H1 (cell line): ENCODE data around the gene RENBP. TPM values are rescaled to one million over a fixed set of nuclear protein-coding genes. Genes with fewer than 3 reads are reported as not detected.

Experiments used
- CTCF ChIA-PET: fragments of 300-600 bp; sonication (Branson Sonifier 250); formaldehyde crosslinking; loops from one replicate; lab custom pipeline; 2021; ENCODE audit not compliant: partially characterized antibody; lab: Charles Lee
- POLR2A ChIA-PET: fragments of 300-600 bp; sonication (Branson Sonifier 250); formaldehyde crosslinking; loops from one replicate; lab custom pipeline; 2021; ENCODE audit warnings: inconsistent platforms; ENCODE audit not compliant: partially characterized antibody; lab: Charles Lee
- DNase-seq, 2 experiments: peaks; one replicate each; pipeline versions ENCODE4 v3.0.0 to v3.0.0-alpha.2; 2010 to 2022; ENCODE audit warnings: low spot score in 2 of 2, low read depth in 1 of 2, mixed read lengths in 1 of 2
- FAIRE-seq: peaks from 2 replicates; lab custom pipeline; 2011; peaks lifted over from hg19 to GRCh38; lab: Jason Lieb, UNC
- H2AFZ ChIP-seq: 2 replicates; pipeline ENCODE4 v1.8.1; 2012; ENCODE audit warnings: low read length, inconsistent platforms
- H2AK5ac ChIP-seq: 2 replicates; pipeline ENCODE4 v1.6.1; 2013; ENCODE audit warnings: low read depth, low read length
- H2BK120ac ChIP-seq: replicated peaks from 2 replicates; pipeline ENCODE3; 2013; ENCODE audit warnings: low read depth, low read length, inconsistent platforms
- H2BK12ac ChIP-seq: 2 replicates; pipeline ENCODE4 v1.6.1; 2013; ENCODE audit warnings: low read depth, low read length
- H2BK15ac ChIP-seq: 2 replicates; pipeline ENCODE4 v1.6.1; 2013; ENCODE audit warnings: low read length
- H2BK20ac ChIP-seq: 2 replicates; pipeline ENCODE4 v1.6.1; 2013; ENCODE audit warnings: low read length
- H2BK5ac ChIP-seq: 2 replicates; pipeline ENCODE4 v1.6.1; 2013; ENCODE audit warnings: low read depth, low read length
- H3K14ac ChIP-seq: 2 replicates; pipeline ENCODE4 v1.6.1; 2013; ENCODE audit warnings: inconsistent platforms; ENCODE audit not compliant: insufficient read length
- H3K18ac ChIP-seq: 2 replicates; pipeline ENCODE4 v1.6.1; 2013; ENCODE audit warnings: low read length; ENCODE audit errors: extremely low read depth
- H3K23ac ChIP-seq: 2 replicates; pipeline ENCODE4 v1.6.1; 2013; ENCODE audit warnings: inconsistent platforms; ENCODE audit not compliant: insufficient read length
- H3K23me2 ChIP-seq: 2 replicates; pipeline ENCODE4 v1.6.1; 2013; ENCODE audit warnings: low read depth, low read length
- H3K27ac ChIP-seq: 2 replicates; pipeline ENCODE4 v1.6.1; 2011; ENCODE audit warnings: low read depth, low read length, inconsistent platforms
- H3K27me3 ChIP-seq, 4 experiments: replicated peaks in 1 of 4; 1 replicate in 1 of 4; 2 replicates in 3 of 4; pipeline versions ENCODE4 v1.6.1 to v1.8.1; 2011 to 2013; ENCODE audit warnings: low read length in 3 of 4, mild to moderate bottlenecking in 3 of 4, inconsistent platforms in 2 of 4, mixed read lengths in 2 of 4, moderate library complexity in 1 of 4; ENCODE audit not compliant: control insufficient read depth in 3 of 4, insufficient read depth in 3 of 4; ENCODE audit errors: extremely low read depth in 1 of 4
- H3K36me3 ChIP-seq, 4 experiments: 2 replicates each; pipeline versions ENCODE4 v1.6.1 to v1.8.1; 2011 to 2013; ENCODE audit warnings: mild to moderate bottlenecking in 4 of 4, low read length in 3 of 4, moderate library complexity in 2 of 4, control low read depth in 1 of 4, inconsistent platforms in 1 of 4; ENCODE audit not compliant: insufficient read depth in 4 of 4, control insufficient read depth in 2 of 4
- H3K4ac ChIP-seq: replicated peaks from 2 replicates; pipeline ENCODE3; 2013; ENCODE audit warnings: low read length, low read depth, mixed read lengths, inconsistent platforms; ENCODE audit not compliant: insufficient read length
- H3K4me1 ChIP-seq, 4 experiments: replicated peaks in 1 of 4; 1 replicate in 1 of 4; 2 replicates in 3 of 4; pipeline versions ENCODE4 v1.6.1 to v1.8.1; 2011 to 2013; ENCODE audit warnings: low read length in 3 of 4, inconsistent platforms in 2 of 4, mixed read lengths in 1 of 4; ENCODE audit not compliant: insufficient read depth in 4 of 4, control insufficient read depth in 3 of 4
- H3K4me2 ChIP-seq, 2 experiments: 2 replicates each; pipeline versions ENCODE4 v1.6.1 to v1.8.1; 2011 to 2013; ENCODE audit warnings: low read depth in 2 of 2, low read length in 2 of 2, control low read depth in 1 of 2, inconsistent platforms in 1 of 2, mild to moderate bottlenecking in 1 of 2; ENCODE audit not compliant: insufficient read depth in 1 of 2
- H3K4me3 ChIP-seq, 4 experiments: fragments of 200-600, 300-600 bp in 1 of 4; sonication (generic), shearing (Covaris generic), sonication (Bioruptor Twin) in 1 of 4; 2 replicates each; pipeline versions ENCODE4 v1.5.1 to v1.8.1; 2011 to 2016; ENCODE audit warnings: low read length in 4 of 4, low read depth in 3 of 4, control low read depth in 2 of 4, inconsistent platforms in 2 of 4, mild to moderate bottlenecking in 2 of 4, mixed read lengths in 1 of 4, moderate library complexity in 1 of 4; ENCODE audit not compliant: insufficient read depth in 2 of 4; ENCODE audit errors: extremely low read depth in 1 of 4
- H3K56ac ChIP-seq: replicated peaks from 2 replicates; pipeline ENCODE3; 2013; ENCODE audit warnings: low read depth, mild to moderate bottlenecking, mixed read lengths, low read length, inconsistent platforms; ENCODE audit not compliant: insufficient read length
- H3K79me1 ChIP-seq: 2 replicates; pipeline ENCODE4 v1.6.1; 2013; ENCODE audit warnings: low read depth, low read length, control low read depth
- H3K79me2 ChIP-seq, 2 experiments: 2 replicates each; pipeline versions ENCODE4 v1.6.1 to v1.8.1; 2012 to 2013; ENCODE audit warnings: low read length in 2 of 2, mild to moderate bottlenecking in 2 of 2, inconsistent platforms in 1 of 2; ENCODE audit not compliant: insufficient read depth in 2 of 2, control insufficient read depth in 1 of 2
- H3K9ac ChIP-seq, 4 experiments: replicated peaks in 1 of 4; 1 replicate in 1 of 4; 2 replicates in 3 of 4; pipeline versions ENCODE4 v1.6.1 to v1.8.1; 2011 to 2013; ENCODE audit warnings: low read depth in 3 of 4, low read length in 3 of 4, control low read depth in 2 of 4, mild to moderate bottlenecking in 2 of 4, moderate library complexity in 2 of 4, inconsistent platforms in 1 of 4; ENCODE audit errors: extremely low read depth in 1 of 4
- H3K9me3 ChIP-seq, 2 experiments: 2 replicates each; pipeline versions ENCODE4 v1.6.1 to v1.8.1; 2012 to 2013; ENCODE audit warnings: mild to moderate bottlenecking in 2 of 2, moderate library complexity in 2 of 2, control low read depth in 1 of 2, inconsistent platforms in 1 of 2, low read depth in 1 of 2, low read length in 1 of 2, mixed read lengths in 1 of 2; ENCODE audit not compliant: insufficient read depth in 2 of 2
- H4K20me1 ChIP-seq, 2 experiments: replicated peaks in 1 of 2; 2 replicates each; pipeline versions ENCODE3 to v1.8.1; 2011 to 2013; ENCODE audit warnings: inconsistent platforms in 2 of 2, low read length in 2 of 2, mild to moderate bottlenecking in 1 of 2; ENCODE audit not compliant: insufficient read depth in 2 of 2, control insufficient read depth in 1 of 2
- H4K5ac ChIP-seq: 2 replicates; pipeline ENCODE4 v1.6.1; 2013; ENCODE audit warnings: low read length, low read depth, mixed read lengths, inconsistent platforms; ENCODE audit not compliant: insufficient read length
- H4K8ac ChIP-seq: 2 replicates; pipeline ENCODE4 v1.8.0; 2013; ENCODE audit warnings: mild to moderate bottlenecking, moderate library complexity, low read length, inconsistent platforms; ENCODE audit not compliant: insufficient read depth; ENCODE audit errors: extremely low read depth
- H4K91ac ChIP-seq: replicated peaks from 2 replicates; pipeline ENCODE3; 2013; ENCODE audit warnings: low read length, mixed read lengths, inconsistent platforms; ENCODE audit not compliant: insufficient read length
- WGBS, 2 experiments: shearing (Covaris generic) in 1 of 2; methylation state at CpG; one replicate each; pipeline versions ENCODE4 v1.1.6 to v1.1.7; 2013 to 2015; ENCODE audit warnings: low lambda C conversion rate in 2 of 2, mixed read lengths in 2 of 2, inconsistent platforms in 1 of 2, low coverage in 1 of 2, missing lambda C conversion rate in 1 of 2; ENCODE audit not compliant: insufficient replicate concordance in 2 of 2, insufficient coverage in 1 of 2, insufficient read length in 1 of 2; ENCODE audit errors: extremely low coverage in 1 of 2, missing lambda C conversion rate in 1 of 2; 5-methylcytosine and 5-hydroxymethylcytosine counted together
- polyA plus RNA-seq, 7 experiments: library from polyadenylated mRNA; depleted of rRNA in 3 of 7; stranded (reverse) in 5 of 7; unstranded in 2 of 7; fragments of >200 nt in 5 of 7; fragments of 200-250 nt in 2 of 7; gene quantifications; 1 replicate in 5 of 7; 2 replicates in 1 of 7; 4 replicates in 1 of 7; pipeline versions ENCODE4 v1.2.1 to v1.2.3, GENCODE V29; 2011 to 2013; ENCODE audit warnings: missing spikeins in 2 of 7, mixed read lengths in 2 of 7
- total RNA-seq: library from RNA; stranded (reverse); fragmentation: NEBNext Ultra II Directional; extraction: Animal tissue kit (Norgen Biotek cat#: 25700); gene quantifications from 2 replicates; pipeline ENCODE4 v1.2.1, GENCODE V29; 2021

RENBP gene
- total and polyA plus RNA-seq, 2 of the 8 experiments (the other 6 are each of a cell fraction or from before 2014, with no cell fraction given) = 12.4 to 21.8 TPM

GRCh38 chrX:153947009-153947769 is 2.7 kb upstream of the RENBP start:
- CTCF ChIA-PET = interaction anchor here (0.6 to 11.1 kb wide), 22 partner anchors 11 to 491 kb away, joined by 3 to 272 read pairs (median 4); partner anchors contain the start of genes ARHGAP4, HCFC1, NAA10 and PLXNB3
- H3K14ac ChIP-seq = no peak overlapping the region
- POLR2A ChIA-PET = interaction anchor here (0.9 to 18.9 kb wide), 6 partner anchors 21 to 153 kb away, joined by 3 to 231 read pairs (median 8); partner anchors contain the start of genes ARHGAP4, HCFC1, IDH3G and SSR4
- FAIRE-seq = peak; percentile 71
- H4K8ac ChIP-seq = no peak overlapping the region
- H2BK15ac ChIP-seq = no peak overlapping the region
- 0 out of 2 replicates have a peak overlapping the region, but pooled peaks have one; percentile 83 for H2BK5ac ChIP-seq
- no peak overlapping the region for H2BK120ac ChIP-seq
- no peaks in the 10 kb centered on the region for H3K27me3 ChIP-seq
- no peak overlapping the region for H2BK12ac ChIP-seq
- H3K79me2 ChIP-seq = no peaks in the 10 kb centered on the region
- peaks cover 0 to 14% (median 3%) of the 10 kb centered on the region in 4 experiments; a peak in 5 of 7 replicates for H3K4me1 ChIP-seq
- peaks cover 0 to 1% of the 10 kb centered on the region in 2 experiments for H4K20me1 ChIP-seq
- 40% methylated on average over 14 of the region's 19 CpGs; no CpG with 5 or more reads in 1 of the 2 experiments for WGBS, 2 experiments
- no peak overlapping the region for H2AFZ ChIP-seq
- no peak overlapping the region for H3K9ac ChIP-seq
- no peak overlapping the region for H4K5ac ChIP-seq
- H3K36me3 ChIP-seq = peaks cover 14 to 27% (median 23%) of the 10 kb centered on the region in 4 experiments; a peak in 7 of 8 replicates
- H3K4me3 ChIP-seq = no peak overlapping the region
- H3K4me2 ChIP-seq = no peak overlapping the region
- H3K79me1 ChIP-seq = no peaks in the 10 kb centered on the region
- H2AK5ac ChIP-seq = no peak overlapping the region
- peak in 1 of 2 experiments; percentile 77 for DNase-seq
- no peak overlapping the region for H4K91ac ChIP-seq
- H3K27ac ChIP-seq = peak overlapping the region; percentile 45; the same call in 1 of the 2 replicates
- no peak overlapping the region for H3K56ac ChIP-seq
- H3K18ac ChIP-seq = no peak overlapping the region
- H3K4ac ChIP-seq = no peak overlapping the region
- H3K9me3 ChIP-seq = no peaks in the 10 kb centered on the region
- no peak overlapping the region for H2BK20ac ChIP-seq
- no peaks in the 10 kb centered on the region for H3K23me2 ChIP-seq
- H3K23ac ChIP-seq = no peak overlapping the region
